Stimulated activated CD8-positive, alpha-beta memory T cell treated with anti-CD3 and anti-CD28 coated beads, Interleukin-12 subunit alpha, Interleukin-12 subunit beta, amount 100 ng/mL, for 4 hours (primary cell): ENCODE results near the gene FCRL6.

Source experiments
- DNase-seq: peaks from one replicate; pipeline ENCODE4 v3.0.0-alpha.2; 2020; ENCODE audit warnings: low read depth

The FCRL6 gene

GRCh38 chr1:159835356-159835755 lies 33.2 kb downstream of the FCRL6 start:
- DNase-seq, result no peak

- no peak for DNase-seq
Measured at GRCh38 chr1:159835862-159836525, 33.8 kb downstream of the FCRL6 start.

- no peak for DNase-seq
Measured at GRCh38 chr1:159838715-159839114, 36.6 kb downstream of the FCRL6 start.

GRCh38 chr1:159839116-159839849 lies 37.1 kb downstream of the FCRL6 start:
- no peak for DNase-seq

GRCh38 chr1:159841749-159842148 lies 39.6 kb downstream of the FCRL6 start:
- DNase-seq, result no peak

GRCh38 chr1:159843459-159843858 lies 41.3 kb downstream of the FCRL6 start:
- no peak for DNase-seq

- DNase-seq, result no peak
Measured at GRCh38 chr1:159845751-159846629, 43.8 kb downstream of the FCRL6 start.

GRCh38 chr1:159847231-159847630 lies 45.1 kb downstream of the FCRL6 start:
- no peak for DNase-seq

- DNase-seq, result no peak
Measured at GRCh38 chr1:159848326-159848725, 46.2 kb downstream of the FCRL6 start.

GRCh38 chr1:159849626-159850366 lies 47.6 kb downstream of the FCRL6 start:
- no peak for DNase-seq

GRCh38 chr1:159851407-159851806 lies 49.2 kb downstream of the FCRL6 start:
- DNase-seq, result no peak

GRCh38 chr1:159853417-159854115 lies 51.4 kb downstream of the FCRL6 start:
- no peak for DNase-seq

- peak; percentile 7 for DNase-seq
Measured at GRCh38 chr1:159854116-159854692, 52.0 kb downstream of the FCRL6 start.

GRCh38 chr1:159854693-159855192 lies 52.6 kb downstream of the FCRL6 start:
- DNase-seq, result peak; percentile 70

GRCh38 chr1:159855709-159856108 lies 53.5 kb downstream of the FCRL6 start:
- no peak for DNase-seq

GRCh38 chr1:159856576-159856975 lies 54.4 kb downstream of the FCRL6 start:
- no peak for DNase-seq

GRCh38 chr1:159857889-159858288 lies 55.7 kb downstream of the FCRL6 start:
- no peak for DNase-seq

- no peak for DNase-seq
Measured at GRCh38 chr1:159859767-159860322, 57.7 kb downstream of the FCRL6 start.

- no peak for DNase-seq
Measured at GRCh38 chr1:159860456-159860855, 58.3 kb downstream of the FCRL6 start.

- DNase-seq, result no peak
Measured at GRCh38 chr1:159861218-159861617, 59.1 kb downstream of the FCRL6 start.
